Measurements from ENCODE around the gene EDIL3. TPM values are rescaled to one million over a fixed set of nuclear protein-coding genes. Genes with fewer than 3 reads are reported as not detected.

Gene EDIL3
- total RNA-seq, 4 donors from 2014 or later: 5.6 to 38.9 (median 25.6) TPM

GRCh38 chr5:84088996-84089395 is 295.7 kb downstream of the EDIL3 start:
- Histone ChIP-seq H3K4me3 (no peak overlapping the region), H3K4me1 (no peaks in the 10 kb centered on the region), H3K27me3 (no peaks in the 10 kb centered on the region), H3K36me3 (no peaks in the 10 kb centered on the region), H3K9me3 (no peaks in the 10 kb centered on the region), H3K27ac (no peak overlapping the region)
- in situ Hi-C loops (cut with MboI; ENCODE audit: low pct_ligation_motif_present in 1 of 4, low pct_unique_long_range_greater_than_20kb in 1 of 4, low sequenced_read_pairs in 3 of 4) (no loop called here), intact Hi-C loops (cut with DNase I; ENCODE audit: low total_unique reads) (no loop called here)
- WGBS, 2 donors (ENCODE audit: low coverage in 1 of 2): 42 to 54% methylated on average over 2 of the region's 2 CpGs
- TF ChIP-seq CTCF (IDR thresholded peaks at IDR 0.05): peak in 1 of 5 experiments; percentile 19
- no peak for TF ChIP-seq POLR2AphosphoS5 (IDR thresholded peaks at IDR 0.05)
- DNase-seq: no peak

- TF ChIP-seq POLR2AphosphoS5 (IDR thresholded peaks at IDR 0.05) (no peak), CTCF (IDR thresholded peaks at IDR 0.05) (no peak), POLR2A (IDR thresholded peaks at IDR 0.05) (no peak), EP300 (IDR thresholded peaks at IDR 0.05; ENCODE audit: low read depth) (no peak)
- in situ Hi-C loops (cut with MboI; ENCODE audit: low pct_ligation_motif_present in 1 of 4, low pct_unique_long_range_greater_than_20kb in 1 of 4, low sequenced_read_pairs in 3 of 4) (no loop called here), intact Hi-C loops (cut with DNase I; ENCODE audit: low total_unique reads) (no loop called here)
- no peaks in the 10 kb centered on the region for H3K36me3 ChIP-seq
- H3K27me3 ChIP-seq: no peaks in the 10 kb centered on the region
- H3K27ac ChIP-seq: no peak overlapping the region
- H3K4me1 ChIP-seq: no peaks in the 10 kb centered on the region
- WGBS, 2 donors (ENCODE audit: low coverage in 1 of 2): 82 to 86% methylated on average over 3 to 6 of the region's 6 CpGs
- no peaks in the 10 kb centered on the region for H3K9me3 ChIP-seq
- H3K4me3 ChIP-seq: no peak overlapping the region
- no peak for DNase-seq
These were observed 298.2 kb downstream of the EDIL3 start for GRCh38 chr5:84086511-84086910.

DNA sequence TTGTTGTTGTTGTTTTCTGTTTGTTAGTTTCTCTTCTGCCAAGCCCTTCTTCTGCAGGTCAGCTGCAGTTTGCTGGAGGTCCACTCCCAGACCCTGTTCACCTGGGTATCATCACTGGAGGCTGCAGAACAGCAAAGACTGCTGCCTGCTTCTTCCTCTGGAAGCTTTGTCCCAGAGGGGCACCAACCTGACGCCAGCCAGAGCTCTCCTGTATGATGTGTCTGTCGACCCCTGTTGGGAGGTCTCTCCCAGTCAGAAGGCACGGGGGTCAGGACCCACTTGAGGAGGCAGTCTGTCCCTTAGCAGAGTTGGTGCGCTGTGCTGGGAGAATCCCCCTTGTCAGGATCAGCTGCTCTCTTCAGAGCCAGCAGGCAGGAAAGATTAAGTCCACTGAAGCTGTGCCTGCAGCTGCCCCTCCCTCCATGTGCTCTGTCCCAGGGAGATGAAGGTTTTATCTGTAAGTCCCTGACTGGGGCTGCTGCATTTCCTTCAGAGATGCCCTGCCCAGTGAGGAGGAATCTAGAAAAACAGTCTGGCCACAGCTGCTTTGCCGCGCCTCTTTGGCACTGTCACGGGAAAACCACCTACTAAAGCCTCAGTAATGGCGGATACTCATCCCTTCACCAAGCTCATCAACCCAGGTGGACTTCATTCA is 299.2 kb downstream of the EDIL3 start:
- no peaks in the 10 kb centered on the region for H3K27me3 ChIP-seq
- no peak for TF ChIP-seq POLR2AphosphoS5 (IDR thresholded peaks at IDR 0.05)
- TF ChIP-seq CTCF (IDR thresholded peaks at IDR 0.05): no peak
- TF ChIP-seq POLR2A (IDR thresholded peaks at IDR 0.05): no peak
- TF ChIP-seq EP300 (IDR thresholded peaks at IDR 0.05; ENCODE audit: low read depth): no peak
- 93% methylated on average over 8 of the region's 8 CpGs; no CpG with 5 or more reads in 1 of the 2 donors for WGBS, 2 donors (ENCODE audit: low coverage in 1 of 2)
- H3K27ac ChIP-seq: no peak overlapping the region
- intact Hi-C loops (cut with DNase I; ENCODE audit: low total_unique reads) (no loop called here), in situ Hi-C loops (cut with MboI; ENCODE audit: low pct_ligation_motif_present in 1 of 4, low pct_unique_long_range_greater_than_20kb in 1 of 4, low sequenced_read_pairs in 3 of 4) (no loop called here)
- peaks cover 0 to 6% (median 0%) of the 10 kb centered on the region in 4 donors for H3K4me1 ChIP-seq
- H3K9me3 ChIP-seq: no peaks in the 10 kb centered on the region
- no peak for DNase-seq
- H3K4me3 ChIP-seq: no peak overlapping the region
- no peaks in the 10 kb centered on the region for H3K36me3 ChIP-seq

DNA sequence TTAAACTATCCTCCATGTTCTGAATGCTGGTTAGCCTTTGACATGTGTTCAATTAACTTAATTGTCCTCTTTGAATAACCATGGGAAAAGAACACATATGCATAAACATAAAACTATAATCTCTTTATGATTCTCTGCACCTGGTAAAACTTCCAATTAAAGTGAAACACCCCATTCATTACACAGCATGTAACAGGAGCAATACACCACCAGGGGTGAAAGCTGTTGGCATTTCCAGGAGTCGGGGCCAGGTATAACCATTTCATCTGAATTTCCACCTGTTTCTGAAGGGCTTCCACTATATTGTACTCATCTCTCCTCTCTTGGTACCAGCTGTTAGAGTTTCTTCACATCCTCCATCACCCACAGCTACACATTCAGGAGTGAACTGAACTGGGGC is 303.8 kb downstream of the EDIL3 start:
- Histone ChIP-seq H3K4me3 (no peak overlapping the region), H3K27me3 (no peaks in the 10 kb centered on the region), H3K27ac (no peak overlapping the region), H3K9me3 (no peaks in the 10 kb centered on the region), H3K36me3 (no peaks in the 10 kb centered on the region), H3K4me1 (peaks cover 0 to 9% (median 0%) of the 10 kb centered on the region in 4 donors)
- TF ChIP-seq EP300 (IDR thresholded peaks at IDR 0.05; ENCODE audit: low read depth) (no peak), CTCF (IDR thresholded peaks at IDR 0.05) (peak in 4 of 5 experiments; percentile 15 to 43 (median 30)), POLR2A (IDR thresholded peaks at IDR 0.05) (no peak), POLR2AphosphoS5 (IDR thresholded peaks at IDR 0.05) (no peak)
- 0 to 55% methylated on average over 1 of the region's 1 CpG for WGBS, 2 donors (ENCODE audit: low coverage in 1 of 2)
- in situ Hi-C loops (cut with MboI; ENCODE audit: low pct_ligation_motif_present in 1 of 4, low pct_unique_long_range_greater_than_20kb in 1 of 4, low sequenced_read_pairs in 3 of 4): no loop called here
- intact Hi-C loops (cut with DNase I; ENCODE audit: low total_unique reads): no loop called here
- DNase-seq: no peak
